ENCODE data around the gene ZNF3.
A peak's percentile ranks its signal among the peaks of the same experiment; 100 is the strongest.

The ZNF3 gene

GRCh38 chr7:100130608-100131453 is 49.3 kb upstream of the ZNF3 start (continued):
- TF ChIP-seq, protein P1, sequence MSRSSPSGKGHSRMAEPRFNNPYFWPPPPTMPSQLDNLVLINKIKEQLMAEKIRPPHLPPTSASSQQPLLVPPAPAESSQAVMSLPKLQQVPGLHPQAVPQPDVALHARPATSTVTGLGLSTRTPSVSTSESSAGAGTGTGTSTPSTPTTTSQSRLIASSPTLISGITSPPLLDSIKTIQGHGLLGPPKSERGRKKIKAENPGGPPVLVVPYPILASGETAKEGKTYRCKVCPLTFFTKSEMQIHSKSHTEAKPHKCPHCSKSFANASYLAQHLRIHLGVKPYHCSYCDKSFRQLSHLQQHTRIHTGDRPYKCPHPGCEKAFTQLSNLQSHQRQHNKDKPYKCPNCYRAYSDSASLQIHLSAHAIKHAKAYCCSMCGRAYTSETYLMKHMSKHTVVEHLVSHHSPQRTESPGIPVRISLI (tag by site-specific recombination; IDR thresholded peaks at IDR 0.05) = no peak
- TF ChIP-seq ZNF837 (tag by site-specific recombination; IDR thresholded peaks at IDR 0.05) = no peak
- 0 out of 2 replicates have a peak, but pooled peaks have one; percentile 15 for TF ChIP-seq ZNF623 (tag by site-specific recombination; IDR thresholded peaks at IDR 0.05)
- TF ChIP-seq, protein P2, sequence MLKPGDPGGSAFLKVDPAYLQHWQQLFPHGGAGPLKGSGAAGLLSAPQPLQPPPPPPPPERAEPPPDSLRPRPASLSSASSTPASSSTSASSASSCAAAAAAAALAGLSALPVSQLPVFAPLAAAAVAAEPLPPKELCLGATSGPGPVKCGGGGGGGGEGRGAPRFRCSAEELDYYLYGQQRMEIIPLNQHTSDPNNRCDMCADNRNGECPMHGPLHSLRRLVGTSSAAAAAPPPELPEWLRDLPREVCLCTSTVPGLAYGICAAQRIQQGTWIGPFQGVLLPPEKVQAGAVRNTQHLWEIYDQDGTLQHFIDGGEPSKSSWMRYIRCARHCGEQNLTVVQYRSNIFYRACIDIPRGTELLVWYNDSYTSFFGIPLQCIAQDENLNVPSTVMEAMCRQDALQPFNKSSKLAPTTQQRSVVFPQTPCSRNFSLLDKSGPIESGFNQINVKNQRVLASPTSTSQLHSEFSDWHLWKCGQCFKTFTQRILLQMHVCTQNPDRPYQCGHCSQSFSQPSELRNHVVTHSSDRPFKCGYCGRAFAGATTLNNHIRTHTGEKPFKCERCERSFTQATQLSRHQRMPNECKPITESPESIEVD (tag by site-specific recombination; IDR thresholded peaks at IDR 0.05) = no peak
- TF ChIP-seq, protein P3, sequence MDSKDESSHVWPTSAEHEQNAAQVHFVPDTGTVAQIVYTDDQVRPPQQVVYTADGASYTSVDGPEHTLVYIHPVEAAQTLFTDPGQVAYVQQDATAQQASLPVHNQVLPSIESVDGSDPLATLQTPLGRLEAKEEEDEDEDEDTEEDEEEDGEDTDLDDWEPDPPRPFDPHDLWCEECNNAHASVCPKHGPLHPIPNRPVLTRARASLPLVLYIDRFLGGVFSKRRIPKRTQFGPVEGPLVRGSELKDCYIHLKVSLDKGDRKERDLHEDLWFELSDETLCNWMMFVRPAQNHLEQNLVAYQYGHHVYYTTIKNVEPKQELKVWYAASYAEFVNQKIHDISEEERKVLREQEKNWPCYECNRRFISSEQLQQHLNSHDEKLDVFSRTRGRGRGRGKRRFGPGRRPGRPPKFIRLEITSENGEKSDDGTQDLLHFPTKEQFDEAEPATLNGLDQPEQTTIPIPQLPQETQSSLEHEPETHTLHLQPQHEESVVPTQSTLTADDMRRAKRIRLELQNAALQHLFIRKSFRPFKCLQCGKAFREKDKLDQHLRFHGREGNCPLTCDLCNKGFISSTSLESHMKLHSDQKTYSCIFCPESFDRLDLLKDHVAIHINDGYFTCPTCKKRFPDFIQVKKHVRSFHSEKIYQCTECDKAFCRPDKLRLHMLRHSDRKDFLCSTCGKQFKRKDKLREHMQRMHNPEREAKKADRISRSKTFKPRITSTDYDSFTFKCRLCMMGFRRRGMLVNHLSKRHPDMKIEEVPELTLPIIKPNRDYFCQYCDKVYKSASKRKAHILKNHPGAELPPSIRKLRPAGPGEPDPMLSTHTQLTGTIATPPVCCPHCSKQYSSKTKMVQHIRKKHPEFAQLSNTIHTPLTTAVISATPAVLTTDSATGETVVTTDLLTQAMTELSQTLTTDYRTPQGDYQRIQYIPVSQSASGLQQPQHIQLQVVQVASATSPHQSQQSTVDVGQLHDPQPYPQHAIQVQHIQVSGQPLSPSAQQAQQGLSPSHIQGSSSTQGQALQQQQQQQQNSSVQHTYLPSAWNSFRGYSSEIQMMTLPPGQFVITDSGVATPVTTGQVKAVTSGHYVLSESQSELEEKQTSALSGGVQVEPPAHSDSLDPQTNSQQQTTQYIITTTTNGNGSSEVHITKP (tag by site-specific recombination; IDR thresholded peaks at IDR 0.05) = peak; percentile 17; the same call in 1 of the 2 replicates
- no peak for TF ChIP-seq ZNF549 (tag by site-specific recombination; IDR thresholded peaks at IDR 0.05)
- no peak for TF ChIP-seq HIC1 (tag by site-specific recombination; IDR thresholded peaks at IDR 0.05)
- no peak for TF ChIP-seq ZNF585B (tag by site-specific recombination; IDR thresholded peaks at IDR 0.05)
- no peak for TF ChIP-seq MZF1 (tag by site-specific recombination; IDR thresholded peaks at IDR 0.05; ENCODE audit: borderline replicate concordance)
- peak; percentile 84 for TF ChIP-seq GLIS2 (tag by site-specific recombination; IDR thresholded peaks at IDR 0.05)
- TF ChIP-seq ZBTB11 (tag by site-specific recombination; conservative IDR thresholded peaks at IDR 0.05; ENCODE audit: low read depth) = no peak
- TF ChIP-seq, protein P4, sequence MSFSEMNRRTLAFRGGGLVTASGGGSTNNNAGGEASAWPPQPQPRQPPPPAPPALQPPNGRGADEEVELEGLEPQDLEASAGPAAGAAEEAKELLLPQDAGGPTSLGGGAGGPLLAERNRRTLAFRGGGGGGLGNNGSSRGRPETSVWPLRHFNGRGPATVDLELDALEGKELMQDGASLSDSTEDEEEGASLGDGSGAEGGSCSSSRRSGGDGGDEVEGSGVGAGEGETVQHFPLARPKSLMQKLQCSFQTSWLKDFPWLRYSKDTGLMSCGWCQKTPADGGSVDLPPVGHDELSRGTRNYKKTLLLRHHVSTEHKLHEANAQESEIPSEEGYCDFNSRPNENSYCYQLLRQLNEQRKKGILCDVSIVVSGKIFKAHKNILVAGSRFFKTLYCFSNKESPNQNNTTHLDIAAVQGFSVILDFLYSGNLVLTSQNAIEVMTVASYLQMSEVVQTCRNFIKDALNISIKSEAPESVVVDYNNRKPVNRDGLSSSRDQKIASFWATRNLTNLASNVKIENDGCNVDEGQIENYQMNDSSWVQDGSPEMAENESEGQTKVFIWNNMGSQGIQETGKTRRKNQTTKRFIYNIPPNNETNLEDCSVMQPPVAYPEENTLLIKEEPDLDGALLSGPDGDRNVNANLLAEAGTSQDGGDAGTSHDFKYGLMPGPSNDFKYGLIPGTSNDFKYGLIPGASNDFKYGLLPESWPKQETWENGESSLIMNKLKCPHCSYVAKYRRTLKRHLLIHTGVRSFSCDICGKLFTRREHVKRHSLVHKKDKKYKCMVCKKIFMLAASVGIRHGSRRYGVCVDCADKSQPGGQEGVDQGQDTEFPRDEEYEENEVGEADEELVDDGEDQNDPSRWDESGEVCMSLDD (tag by site-specific recombination; IDR thresholded peaks at IDR 0.05) = no peak
- TF ChIP-seq ZNF514 (tag by site-specific recombination; IDR thresholded peaks at IDR 0.05) = no peak
- no peak for TF ChIP-seq HOXC10 (CRISPR knock-in tag; IDR thresholded peaks at IDR 0.05)
- no peak for TF ChIP-seq ZNF416 (tag by site-specific recombination; IDR thresholded peaks at IDR 0.05)
- no peak for TF ChIP-seq ZNF518A (tag by site-specific recombination; conservative IDR thresholded peaks at IDR 0.05; ENCODE audit: low read depth)
- TF ChIP-seq ZNF423 (tag by site-specific recombination; IDR thresholded peaks at IDR 0.05) = no peak

Measured in HEK293 (cell line).